ENCODE data around the gene SENP2. TPM values are rescaled to one million over a fixed set of nuclear protein-coding genes. Genes with fewer than 3 reads are reported as not detected.
A peak's percentile ranks its signal among the peaks of the same experiment; 100 is the strongest.

The SENP2 gene
- total RNA-seq (2014; rRNA removed; shearing (Covaris generic)) (80.3 and 119 TPM in 2 replicates), polyA plus RNA-seq (2016; fragmentation: Nextera tagmentation; extraction: Ambion mirVana) (25.1 and 29.2 TPM in 2 replicates)
- long read RNA-seq, partial matches to known transcripts = 8 of 18 reads
- long read RNA-seq, other reads (novel, unspliced or antisense) = 10 of 18 reads

DNA sequence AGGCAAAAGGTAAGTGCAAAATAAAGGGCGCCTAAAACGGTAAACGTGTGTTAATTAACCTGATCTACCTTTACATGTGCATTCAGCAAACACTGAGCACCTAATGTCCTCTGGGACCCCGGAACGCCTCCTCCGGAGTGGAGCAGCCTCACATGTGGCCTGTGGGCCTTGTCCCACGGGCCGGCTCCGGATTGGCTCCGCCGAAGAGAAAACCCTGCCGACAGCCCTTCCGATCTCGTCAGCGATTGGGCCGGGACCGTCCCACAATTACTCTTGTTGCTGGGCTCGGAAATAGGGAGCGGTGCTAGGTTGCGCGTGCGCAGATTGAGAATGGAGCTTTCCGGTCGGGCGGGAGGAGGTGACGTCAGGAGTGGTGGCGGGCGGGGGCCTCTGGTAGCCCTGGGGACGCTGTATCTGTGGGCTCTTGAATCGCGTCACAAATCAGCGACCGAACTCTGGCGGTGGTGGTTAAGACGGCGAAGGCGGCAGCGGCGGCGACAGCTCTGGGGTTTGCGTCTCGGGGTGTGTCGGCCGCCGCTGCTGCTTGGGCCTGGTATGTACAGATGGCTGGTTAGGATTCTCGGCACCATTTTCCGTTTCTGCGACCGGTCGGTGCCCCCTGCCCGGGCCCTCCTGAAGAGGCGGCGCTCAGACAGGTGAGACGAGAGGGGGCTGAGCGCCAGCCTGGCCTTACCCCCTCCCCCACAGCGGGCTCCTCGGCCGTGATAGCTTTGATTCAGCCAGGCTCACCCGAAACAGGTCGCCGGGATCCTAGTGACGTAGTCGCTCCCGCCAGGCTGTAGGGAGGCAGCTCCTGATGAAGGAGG is at the start of gene SENP2:
Gene SENP2 (plus strand): TSS at position 437 of the 827 bp plus-strand sequence. CDS start 119 bp downstream, at position 556.
- Histone ChIP-seq H3K4me1 (ENCODE audit: insufficient read depth) (peaks cover 29% of the 10 kb centered on the region), H3F3A (replicated peaks; ENCODE audit: low read depth) (peaks cover 19% of the 10 kb centered on the region), H4K20me1 (replicated peaks; ENCODE audit: insufficient read depth) (peaks cover 26% of the 10 kb centered on the region), H3K9me2 (ENCODE audit: insufficient read depth) (no peaks in the 10 kb centered on the region), H3K36me3 (ENCODE audit: insufficient read depth) (no peaks in the 10 kb centered on the region), H3K27ac (ENCODE audit: low read depth) (peak within 1 kb of the TSS; percentile 98), H3K27me3 (ENCODE audit: insufficient read depth) (no peaks in the 10 kb centered on the region), H3K4me2 (peak within 1 kb of the TSS; percentile 88), H2AFZ (no peak within 1 kb of the TSS), H3K4me3 (peak within 1 kb of the TSS; percentile 84), H3K79me2 (replicated peaks; ENCODE audit: insufficient read depth) (peaks cover 80% of the 10 kb centered on the region)
- peak within 1 kb of the TSS; percentile 90 for H3K4me3 Mint-ChIP-seq
- H3K4me1 Mint-ChIP-seq = peaks cover 32% of the 10 kb centered on the region
- DNase-seq (ENCODE audit: low spot score) (peak; percentile 100), ATAC-seq (peak; percentile 83)
- H3K36me3 Mint-ChIP-seq (ENCODE audit: low read depth) = peaks cover 12% of the 10 kb centered on the region
- H3K27me3 Mint-ChIP-seq (ENCODE audit: insufficient read depth, low read depth, poor library complexity) = peaks cover 11% of the 10 kb centered on the region
- TF ChIP-seq CREB1 (CRISPR knock-in tag; IDR thresholded peaks at IDR 0.05; ENCODE audit: low read depth) (peak; percentile 97), JUNB (IDR thresholded peaks at IDR 0.05; ENCODE audit: unreplicated experiment) (no peak), NANOG (IDR thresholded peaks at IDR 0.05; ENCODE audit: borderline replicate concordance) (no peak)
- TF ChIP-seq, protein P1, sequence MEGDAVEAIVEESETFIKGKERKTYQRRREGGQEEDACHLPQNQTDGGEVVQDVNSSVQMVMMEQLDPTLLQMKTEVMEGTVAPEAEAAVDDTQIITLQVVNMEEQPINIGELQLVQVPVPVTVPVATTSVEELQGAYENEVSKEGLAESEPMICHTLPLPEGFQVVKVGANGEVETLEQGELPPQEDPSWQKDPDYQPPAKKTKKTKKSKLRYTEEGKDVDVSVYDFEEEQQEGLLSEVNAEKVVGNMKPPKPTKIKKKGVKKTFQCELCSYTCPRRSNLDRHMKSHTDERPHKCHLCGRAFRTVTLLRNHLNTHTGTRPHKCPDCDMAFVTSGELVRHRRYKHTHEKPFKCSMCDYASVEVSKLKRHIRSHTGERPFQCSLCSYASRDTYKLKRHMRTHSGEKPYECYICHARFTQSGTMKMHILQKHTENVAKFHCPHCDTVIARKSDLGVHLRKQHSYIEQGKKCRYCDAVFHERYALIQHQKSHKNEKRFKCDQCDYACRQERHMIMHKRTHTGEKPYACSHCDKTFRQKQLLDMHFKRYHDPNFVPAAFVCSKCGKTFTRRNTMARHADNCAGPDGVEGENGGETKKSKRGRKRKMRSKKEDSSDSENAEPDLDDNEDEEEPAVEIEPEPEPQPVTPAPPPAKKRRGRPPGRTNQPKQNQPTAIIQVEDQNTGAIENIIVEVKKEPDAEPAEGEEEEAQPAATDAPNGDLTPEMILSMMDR (conservative IDR thresholded peaks at IDR 0.05; ENCODE audit: low read depth in 2 of 2) = no peak
- TF ChIP-seq, protein P2, sequence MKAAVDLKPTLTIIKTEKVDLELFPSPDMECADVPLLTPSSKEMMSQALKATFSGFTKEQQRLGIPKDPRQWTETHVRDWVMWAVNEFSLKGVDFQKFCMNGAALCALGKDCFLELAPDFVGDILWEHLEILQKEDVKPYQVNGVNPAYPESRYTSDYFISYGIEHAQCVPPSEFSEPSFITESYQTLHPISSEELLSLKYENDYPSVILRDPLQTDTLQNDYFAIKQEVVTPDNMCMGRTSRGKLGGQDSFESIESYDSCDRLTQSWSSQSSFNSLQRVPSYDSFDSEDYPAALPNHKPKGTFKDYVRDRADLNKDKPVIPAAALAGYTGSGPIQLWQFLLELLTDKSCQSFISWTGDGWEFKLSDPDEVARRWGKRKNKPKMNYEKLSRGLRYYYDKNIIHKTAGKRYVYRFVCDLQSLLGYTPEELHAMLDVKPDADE (IDR thresholded peaks at IDR 0.05) = no peak
- H3K9me3 Mint-ChIP-seq = peaks cover 6% of the 10 kb centered on the region; the same call in 2 of the 3 replicates
- peak within 1 kb of the TSS; percentile 98 for H3K27ac Mint-ChIP-seq

DNA sequence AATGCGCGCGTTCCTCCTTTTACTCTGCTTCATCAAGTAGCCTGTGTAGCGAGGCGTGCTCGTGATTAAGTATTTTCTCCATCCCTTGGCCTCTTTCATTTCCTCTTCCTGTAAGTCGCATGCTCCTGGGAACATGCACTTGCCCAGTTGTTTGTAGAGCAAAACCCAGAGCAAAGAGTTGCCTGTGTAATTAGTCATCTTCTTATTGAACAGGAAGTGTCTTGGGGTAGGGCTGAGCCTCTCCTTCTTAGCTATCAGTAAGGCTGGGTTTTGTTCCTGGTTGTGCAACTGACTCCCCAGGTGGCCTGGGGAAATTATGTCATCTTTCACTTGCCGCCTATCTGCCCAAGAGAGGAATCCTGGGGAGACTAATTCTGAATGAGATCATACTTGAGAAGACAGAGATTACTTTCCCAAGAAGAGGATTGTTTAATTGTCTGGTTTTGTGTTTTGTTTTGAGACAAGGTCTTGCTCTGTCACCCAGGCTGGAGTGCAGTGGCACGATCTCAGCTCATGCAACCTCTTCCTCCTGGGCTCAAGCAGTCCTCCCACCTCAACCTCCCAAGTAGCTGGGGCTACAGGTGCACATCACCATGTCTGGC is 48.6 kb upstream of the SENP2 start:
- ATAC-seq (no peak), DNase-seq (ENCODE audit: low spot score) (peak; percentile 3)
- H3K27me3 Mint-ChIP-seq (ENCODE audit: insufficient read depth, low read depth, poor library complexity) = peaks cover 2% of the 10 kb centered on the region
- Histone ChIP-seq H3K9me2 (ENCODE audit: insufficient read depth) (no peaks in the 10 kb centered on the region), H3K4me1 (ENCODE audit: insufficient read depth) (no peaks in the 10 kb centered on the region), H4K20me1 (replicated peaks; ENCODE audit: insufficient read depth) (no peaks in the 10 kb centered on the region), H3K36me3 (ENCODE audit: insufficient read depth) (no peaks in the 10 kb centered on the region), H3K4me2 (no peak overlapping the region), H3K27ac (ENCODE audit: low read depth) (no peak overlapping the region), H2AFZ (peak overlapping the region; percentile 29; the same call in 1 of the 2 replicates), H3F3A (replicated peaks; ENCODE audit: low read depth) (no peaks in the 10 kb centered on the region), H3K27me3 (ENCODE audit: insufficient read depth) (no peaks in the 10 kb centered on the region), H3K4me3 (no peak overlapping the region), H3K79me2 (replicated peaks; ENCODE audit: insufficient read depth) (no peaks in the 10 kb centered on the region)
- H3K4me3 Mint-ChIP-seq = no peak overlapping the region
- H3K4me1 Mint-ChIP-seq = 0 out of 3 replicates have a peak, but pooled peaks cover 2% of the 10 kb centered on the region
- H3K9me3 Mint-ChIP-seq = no peaks in the 10 kb centered on the region
- no peaks in the 10 kb centered on the region for H3K36me3 Mint-ChIP-seq (ENCODE audit: low read depth)
- H3K27ac Mint-ChIP-seq = no peak overlapping the region
- TF ChIP-seq, protein P3, sequence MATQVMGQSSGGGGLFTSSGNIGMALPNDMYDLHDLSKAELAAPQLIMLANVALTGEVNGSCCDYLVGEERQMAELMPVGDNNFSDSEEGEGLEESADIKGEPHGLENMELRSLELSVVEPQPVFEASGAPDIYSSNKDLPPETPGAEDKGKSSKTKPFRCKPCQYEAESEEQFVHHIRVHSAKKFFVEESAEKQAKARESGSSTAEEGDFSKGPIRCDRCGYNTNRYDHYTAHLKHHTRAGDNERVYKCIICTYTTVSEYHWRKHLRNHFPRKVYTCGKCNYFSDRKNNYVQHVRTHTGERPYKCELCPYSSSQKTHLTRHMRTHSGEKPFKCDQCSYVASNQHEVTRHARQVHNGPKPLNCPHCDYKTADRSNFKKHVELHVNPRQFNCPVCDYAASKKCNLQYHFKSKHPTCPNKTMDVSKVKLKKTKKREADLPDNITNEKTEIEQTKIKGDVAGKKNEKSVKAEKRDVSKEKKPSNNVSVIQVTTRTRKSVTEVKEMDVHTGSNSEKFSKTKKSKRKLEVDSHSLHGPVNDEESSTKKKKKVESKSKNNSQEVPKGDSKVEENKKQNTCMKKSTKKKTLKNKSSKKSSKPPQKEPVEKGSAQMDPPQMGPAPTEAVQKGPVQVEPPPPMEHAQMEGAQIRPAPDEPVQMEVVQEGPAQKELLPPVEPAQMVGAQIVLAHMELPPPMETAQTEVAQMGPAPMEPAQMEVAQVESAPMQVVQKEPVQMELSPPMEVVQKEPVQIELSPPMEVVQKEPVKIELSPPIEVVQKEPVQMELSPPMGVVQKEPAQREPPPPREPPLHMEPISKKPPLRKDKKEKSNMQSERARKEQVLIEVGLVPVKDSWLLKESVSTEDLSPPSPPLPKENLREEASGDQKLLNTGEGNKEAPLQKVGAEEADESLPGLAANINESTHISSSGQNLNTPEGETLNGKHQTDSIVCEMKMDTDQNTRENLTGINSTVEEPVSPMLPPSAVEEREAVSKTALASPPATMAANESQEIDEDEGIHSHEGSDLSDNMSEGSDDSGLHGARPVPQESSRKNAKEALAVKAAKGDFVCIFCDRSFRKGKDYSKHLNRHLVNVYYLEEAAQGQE (IDR thresholded peaks at IDR 0.05; ENCODE audit: unreplicated experiment) = no peak
- TF ChIP-seq, protein P1 (conservative IDR thresholded peaks at IDR 0.05; ENCODE audit: low read depth in 2 of 2) = no peak
- no peak for TF ChIP-seq STAT1 (IDR thresholded peaks at IDR 0.05; ENCODE audit: unreplicated experiment)
- no peak for TF ChIP-seq JUNB (IDR thresholded peaks at IDR 0.05; ENCODE audit: unreplicated experiment)
- no peak for TF ChIP-seq CREB1 (CRISPR knock-in tag; IDR thresholded peaks at IDR 0.05; ENCODE audit: low read depth)
- no peak for TF ChIP-seq ZNF114 (CRISPR knock-in tag; IDR thresholded peaks at IDR 0.05)
- TF ChIP-seq, protein P2 (IDR thresholded peaks at IDR 0.05) = no peak

All from GM23338 (cell line).